GM19238 (cell line): ENCODE measurements around the gene VWA7.

Source experiments
- DNase-seq: peaks from one replicate; pipeline ENCODE4 v3.0.0; 2011; ENCODE audit warnings: low spot score; ENCODE audit not compliant: insufficient read length

The VWA7 gene

GRCh38 chr6:31778999-31779885 is 2.1 kb upstream of the VWA7 start:
- DNase-seq = no peak

- DNase-seq = no peak
Observed at GRCh38 chr6:31778193-31778592, 1.1 kb upstream of the VWA7 start.

GRCh38 chr6:31777667-31778050 is 531 bp upstream of the VWA7 start:
- DNase-seq = no peak

- DNase-seq = no peak
Observed at GRCh38 chr6:31776485-31776988, 591 bp downstream of the VWA7 start.

GRCh38 chr6:31775633-31776484 is 1.3 kb downstream of the VWA7 start:
- DNase-seq = no peak

GRCh38 chr6:31775184-31775583 is 1.9 kb downstream of the VWA7 start:
- no peak for DNase-seq

- no peak for DNase-seq
Observed at GRCh38 chr6:31771992-31772358, 5.2 kb downstream of the VWA7 start.

- DNase-seq = no peak
Observed at GRCh38 chr6:31770860-31771259, 6.3 kb downstream of the VWA7 start.

- peak; percentile 87 for DNase-seq
Observed at GRCh38 chr6:31769684-31770371, 7.3 kb downstream of the VWA7 start.

GRCh38 chr6:31768363-31769257 is 8.5 kb downstream of the VWA7 start:
- DNase-seq = no peak

- no peak for DNase-seq
Observed at GRCh38 chr6:31767096-31767645, 10.0 kb downstream of the VWA7 start.

- DNase-seq = no peak
Observed at GRCh38 chr6:31765910-31766794, 11.0 kb downstream of the VWA7 start.

GRCh38 chr6:31765559-31765909 is 11.6 kb downstream of the VWA7 start:
- DNase-seq = no peak

- no peak for DNase-seq
Observed at GRCh38 chr6:31764198-31764597, 12.9 kb downstream of the VWA7 start.

GRCh38 chr6:31763619-31763940 is 13.5 kb downstream of the VWA7 start:
- no peak for DNase-seq

GRCh38 chr6:31762878-31763618 is 14.1 kb downstream of the VWA7 start:
- no peak for DNase-seq

GRCh38 chr6:31762356-31762755 is 14.8 kb downstream of the VWA7 start, which contains the start of gene SAPCD1:
Gene SAPCD1, plus strand, starts transcription at chr6:31762656. Its CDS starts 399 bp downstream, at chr6:31763055.
- DNase-seq = no peak

GRCh38 chr6:31761343-31761742 is 15.8 kb downstream of the VWA7 start:
- no peak for DNase-seq

GRCh38 chr6:31760790-31761189 is 16.3 kb downstream of the VWA7 start:
- DNase-seq = no peak
